ENCODE data around the gene HTR4.

HTR4 gene

GRCh38 chr5:148615644-148616275 lies 38.6 kb downstream of the HTR4 start:
- in situ Hi-C loops (cut with HindIII; ENCODE audit: low sequenced_read_pairs): no loop called here

- in situ Hi-C loops (cut with HindIII; ENCODE audit: low sequenced_read_pairs): no loop called here
These were observed 46.9 kb downstream of the HTR4 start for GRCh38 chr5:148607406-148607805.

GRCh38 chr5:148606296-148606695 lies 48.0 kb downstream of the HTR4 start:
- in situ Hi-C loops (cut with HindIII; ENCODE audit: low sequenced_read_pairs): no loop called here

GRCh38 chr5:148599187-148599586 lies 55.1 kb downstream of the HTR4 start:
- in situ Hi-C loops (cut with HindIII; ENCODE audit: low sequenced_read_pairs): no loop called here

GRCh38 chr5:148595697-148596096 lies 58.6 kb downstream of the HTR4 start:
- in situ Hi-C loops (cut with HindIII; ENCODE audit: low sequenced_read_pairs): no loop called here

GRCh38 chr5:148586796-148587195 lies 67.5 kb downstream of the HTR4 start:
- in situ Hi-C loops (cut with HindIII; ENCODE audit: low sequenced_read_pairs): no loop called here

- in situ Hi-C loops (cut with HindIII; ENCODE audit: low sequenced_read_pairs): no loop called here
These were observed 68.3 kb downstream of the HTR4 start for GRCh38 chr5:148585988-148586387.

- in situ Hi-C loops (cut with HindIII; ENCODE audit: low sequenced_read_pairs): no loop called here
These were observed 70.2 kb downstream of the HTR4 start for GRCh38 chr5:148584103-148584502.

GRCh38 chr5:148583421-148583965 lies 70.8 kb downstream of the HTR4 start:
- in situ Hi-C loops (cut with HindIII; ENCODE audit: low sequenced_read_pairs): no loop called here

GRCh38 chr5:148574167-148574566 lies 80.2 kb downstream of the HTR4 start:
- in situ Hi-C loops (cut with HindIII; ENCODE audit: low sequenced_read_pairs): no loop called here

GRCh38 chr5:148573374-148573773 lies 81.0 kb downstream of the HTR4 start:
- in situ Hi-C loops (cut with HindIII; ENCODE audit: low sequenced_read_pairs): no loop called here

GRCh38 chr5:148569948-148570347 lies 84.4 kb downstream of the HTR4 start:
- in situ Hi-C loops (cut with HindIII; ENCODE audit: low sequenced_read_pairs): no loop called here

GRCh38 chr5:148565148-148565547 lies 89.2 kb downstream of the HTR4 start:
- in situ Hi-C loops (cut with HindIII; ENCODE audit: low sequenced_read_pairs): no loop called here

- in situ Hi-C loops (cut with HindIII; ENCODE audit: low sequenced_read_pairs): no loop called here
These were observed 91.3 kb downstream of the HTR4 start for GRCh38 chr5:148563021-148563420.

- in situ Hi-C loops (cut with HindIII; ENCODE audit: low sequenced_read_pairs): no loop called here
These were observed 92.5 kb downstream of the HTR4 start for GRCh38 chr5:148561801-148562311.

- in situ Hi-C loops (cut with HindIII; ENCODE audit: low sequenced_read_pairs): no loop called here
These were observed 94.9 kb downstream of the HTR4 start for GRCh38 chr5:148559461-148559860.

GRCh38 chr5:148558892-148559291 lies 95.4 kb downstream of the HTR4 start:
- in situ Hi-C loops (cut with HindIII; ENCODE audit: low sequenced_read_pairs): no loop called here

GRCh38 chr5:148556835-148557234 lies 97.5 kb downstream of the HTR4 start:
- in situ Hi-C loops (cut with HindIII; ENCODE audit: low sequenced_read_pairs): no loop called here

GRCh38 chr5:148554621-148555020 lies 99.7 kb downstream of the HTR4 start:
- in situ Hi-C loops (cut with HindIII; ENCODE audit: low sequenced_read_pairs): no loop called here

- in situ Hi-C loops (cut with HindIII; ENCODE audit: low sequenced_read_pairs): no loop called here
These were observed 110.6 kb downstream of the HTR4 start for GRCh38 chr5:148543727-148544126.

GRCh38 chr5:148542812-148543211 lies 111.5 kb downstream of the HTR4 start:
- in situ Hi-C loops (cut with HindIII; ENCODE audit: low sequenced_read_pairs): no loop called here

GRCh38 chr5:148541054-148541835 lies 113.1 kb downstream of the HTR4 start:
- in situ Hi-C loops (cut with HindIII; ENCODE audit: low sequenced_read_pairs): no loop called here

All from DLD1 (cell line).